Measurements from ENCODE around the gene CAMK2G. TPM values are rescaled to one million over a fixed set of nuclear protein-coding genes. Genes with fewer than 3 reads are reported as not detected.

CAMK2G gene
- total RNA-seq, 2 donors from 2014 or later: 52.6 to 59.6 TPM

DNA sequence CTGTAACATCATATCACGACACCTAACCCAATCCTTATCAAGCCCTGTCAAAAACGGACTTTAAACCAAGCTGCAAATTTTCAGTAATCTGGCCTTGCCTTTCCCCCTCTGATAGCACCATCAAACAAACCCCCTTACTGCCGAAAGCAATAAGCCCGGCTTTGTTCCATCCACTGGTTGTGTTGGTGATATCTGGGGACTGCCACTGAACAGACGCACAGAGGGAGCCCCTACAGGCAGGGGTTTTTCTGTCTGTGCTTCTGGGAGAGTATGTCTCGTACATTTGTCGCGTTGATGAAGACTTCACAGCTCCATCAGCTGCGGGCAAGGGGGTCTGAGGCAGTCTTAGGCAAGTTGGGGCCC lies 36.0 kb upstream of the CAMK2G start:
- no peak overlapping the region for H3K27ac Mint-ChIP-seq
- DNase-seq: no peak
- peaks cover 23% of the 10 kb centered on the region for H3K4me1 Mint-ChIP-seq
- H3K27me3 Mint-ChIP-seq: peaks cover 23% of the 10 kb centered on the region
- peak; percentile 23 for ATAC-seq
- H3K36me3 Mint-ChIP-seq (ENCODE audit: low read depth): peaks cover 2% of the 10 kb centered on the region
- H3K9me3 ChIP-seq (ENCODE audit: control insufficient read depth, low read length, poor library complexity, severe bottlenecking): no peaks in the 10 kb centered on the region
- peak overlapping the region; percentile 87 for H3K4me3 Mint-ChIP-seq

DNA sequence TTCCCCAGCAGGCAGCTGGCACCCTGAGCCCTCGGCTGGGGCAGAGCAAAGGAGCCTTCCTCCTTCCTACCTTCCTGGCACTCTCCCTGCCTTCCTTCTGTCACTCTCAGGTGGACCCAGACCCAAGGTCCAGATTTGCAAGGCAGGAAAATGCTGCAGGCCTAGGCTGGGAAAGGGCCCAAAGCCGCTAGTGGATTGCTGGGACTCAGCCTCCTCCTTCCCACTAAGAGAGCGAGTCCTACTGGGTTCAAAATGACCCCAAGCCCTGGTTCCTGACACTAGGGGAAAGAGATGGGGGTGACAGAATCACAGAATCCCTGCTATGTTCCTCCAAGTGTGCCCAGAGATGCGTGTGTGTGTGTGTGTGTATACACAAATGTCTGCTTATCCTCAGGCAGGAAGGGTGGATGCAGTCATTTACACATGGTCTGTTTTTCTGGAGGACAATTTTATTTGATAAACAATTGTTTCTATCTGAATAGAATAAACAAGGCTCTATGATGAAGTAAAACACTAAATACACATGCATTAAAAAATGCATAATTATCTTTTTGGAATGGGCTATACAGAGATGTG lies 35.3 kb upstream of the CAMK2G start:
- H3K4me1 Mint-ChIP-seq: peaks cover 20% of the 10 kb centered on the region
- H3K27ac Mint-ChIP-seq: no peak overlapping the region
- H3K9me3 ChIP-seq (ENCODE audit: control insufficient read depth, low read length, poor library complexity, severe bottlenecking): no peaks in the 10 kb centered on the region
- H3K4me3 Mint-ChIP-seq: no peak overlapping the region
- DNase-seq (no peak), ATAC-seq (no peak)
- H3K36me3 Mint-ChIP-seq (ENCODE audit: low read depth): peaks cover 2% of the 10 kb centered on the region
- H3K27me3 Mint-ChIP-seq: peaks cover 24% of the 10 kb centered on the region

DNA sequence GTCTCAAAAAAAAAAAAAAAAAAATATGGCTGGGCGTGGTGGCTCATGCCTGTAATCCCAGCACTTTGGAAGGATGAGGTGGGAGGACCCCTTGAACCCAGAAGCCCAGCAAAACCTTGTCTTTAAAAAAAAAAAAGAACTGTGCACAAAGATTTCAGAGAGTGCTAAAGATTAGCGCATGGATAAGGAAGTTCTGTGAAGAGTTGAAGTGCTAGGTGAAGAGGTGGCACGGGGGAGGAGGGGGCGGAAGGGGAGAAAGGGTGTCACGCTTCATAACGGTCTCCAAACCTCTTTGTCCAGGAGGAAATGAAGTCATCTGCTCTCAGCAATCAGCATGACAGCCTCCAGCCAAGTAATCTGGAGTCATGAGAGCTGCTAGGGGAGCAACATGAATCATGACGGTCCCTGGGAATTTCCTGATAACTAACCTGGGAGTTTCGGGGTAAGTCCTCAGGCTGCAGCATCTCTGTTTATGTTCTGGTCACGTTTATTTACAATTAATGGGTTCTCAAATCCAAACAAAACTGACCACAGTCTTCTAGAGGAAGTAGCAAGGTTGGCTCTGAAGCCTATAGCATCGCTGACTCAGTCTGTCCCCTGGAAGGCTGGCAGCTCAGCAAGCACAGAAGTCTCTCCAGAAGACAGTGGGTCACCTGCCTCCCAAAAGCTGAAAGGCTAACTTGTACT lies 34.6 kb upstream of the CAMK2G start:
- Mint-ChIP-seq H3K4me3 (peak overlapping the region; percentile 43), H3K27me3 (peaks cover 29% of the 10 kb centered on the region), H3K36me3 (ENCODE audit: low read depth) (peaks cover 2% of the 10 kb centered on the region), H3K27ac (no peak overlapping the region), H3K4me1 (peaks cover 19% of the 10 kb centered on the region)
- no peaks in the 10 kb centered on the region for H3K9me3 ChIP-seq (ENCODE audit: control insufficient read depth, low read length, poor library complexity, severe bottlenecking)
- peak; percentile 47 for ATAC-seq
- no peak for DNase-seq

DNA sequence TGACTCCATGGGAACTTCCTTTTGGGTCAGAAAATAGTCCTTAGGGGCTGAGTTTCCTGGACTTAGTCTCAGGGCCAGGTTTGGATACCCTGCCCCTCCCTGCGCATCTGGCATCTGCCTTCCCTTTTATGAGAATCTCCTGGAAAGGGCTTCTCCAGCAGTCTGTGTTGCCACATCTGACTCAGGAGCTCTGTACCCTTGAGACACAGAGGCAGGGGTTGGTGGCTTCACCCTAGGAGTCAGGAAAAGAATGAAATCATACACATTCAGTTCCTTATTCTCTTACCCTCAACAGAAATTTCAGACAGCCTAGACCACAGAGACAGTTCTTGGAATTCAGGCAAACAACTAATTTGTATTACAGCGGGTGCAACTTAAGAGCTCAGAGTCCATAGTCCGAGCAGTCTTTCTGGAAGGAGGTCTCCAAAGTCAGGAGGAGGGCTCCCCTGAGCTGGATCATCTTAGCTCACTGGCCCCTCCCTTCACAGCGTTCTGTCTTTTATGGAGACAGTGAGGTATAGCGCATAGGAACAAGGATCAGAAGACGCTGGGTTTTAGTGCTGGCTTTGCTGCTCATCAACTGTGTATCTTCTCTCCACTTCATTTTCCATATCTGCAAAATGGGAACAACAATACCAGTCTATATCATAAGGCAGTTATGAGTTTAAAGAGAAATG lies 33.6 kb upstream of the CAMK2G start:
- DNase-seq (no peak), ATAC-seq (no peak)
- Mint-ChIP-seq H3K27ac (peak overlapping the region; percentile 45), H3K4me1 (peaks cover 19% of the 10 kb centered on the region), H3K4me3 (no peak overlapping the region), H3K27me3 (peaks cover 29% of the 10 kb centered on the region), H3K36me3 (ENCODE audit: low read depth) (peaks cover 2% of the 10 kb centered on the region)
- H3K9me3 ChIP-seq (ENCODE audit: control insufficient read depth, low read length, poor library complexity, severe bottlenecking): no peaks in the 10 kb centered on the region

DNA sequence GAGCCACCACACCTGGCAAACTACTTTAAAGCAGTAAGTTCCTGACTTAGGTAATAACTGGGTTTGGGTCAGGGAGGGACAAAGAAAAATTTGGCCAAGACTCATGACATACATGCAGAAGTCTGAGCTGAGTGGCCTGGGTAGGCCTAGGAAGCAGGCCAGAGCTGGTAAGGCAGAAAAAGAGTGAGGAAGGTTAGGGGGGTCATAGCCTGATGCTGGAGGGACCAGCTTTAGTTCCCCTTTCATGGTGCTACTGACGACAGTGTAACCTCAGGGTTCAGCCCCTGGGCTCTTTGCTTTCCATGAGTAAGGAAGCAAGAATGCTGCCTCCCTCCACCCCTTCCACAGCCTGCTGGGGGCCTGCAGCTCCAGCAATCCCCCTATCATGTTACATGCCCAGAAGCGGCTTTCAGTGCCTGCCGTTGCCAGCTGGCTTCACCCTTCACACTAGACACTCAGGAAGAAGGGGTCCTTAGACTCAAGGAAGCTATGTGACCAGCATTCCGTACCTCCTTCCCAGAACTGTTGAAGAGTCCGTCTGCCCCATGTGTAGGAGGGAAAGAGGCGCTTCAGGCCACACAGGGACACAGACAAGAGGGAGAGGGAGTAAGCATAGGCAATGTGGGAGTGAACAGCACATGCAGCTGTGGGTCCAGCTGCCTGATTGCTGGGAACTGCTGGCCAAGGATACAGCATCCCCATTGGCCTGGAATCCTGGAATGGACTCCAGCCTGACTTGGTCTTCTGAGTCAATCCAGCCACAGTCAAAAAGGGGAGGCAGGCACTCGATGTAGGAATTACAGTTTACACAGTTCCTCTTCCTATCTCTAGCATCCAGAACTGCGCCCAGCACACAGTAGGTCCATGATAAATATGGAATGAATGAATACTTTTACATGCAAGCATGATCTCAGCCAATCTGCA lies 32.4 kb upstream of the CAMK2G start:
- H3K9me3 ChIP-seq (ENCODE audit: control insufficient read depth, low read length, poor library complexity, severe bottlenecking): no peaks in the 10 kb centered on the region
- Mint-ChIP-seq H3K27me3 (peaks cover 29% of the 10 kb centered on the region), H3K4me3 (no peak overlapping the region), H3K27ac (no peak overlapping the region), H3K36me3 (ENCODE audit: low read depth) (peaks cover 2% of the 10 kb centered on the region), H3K4me1 (peaks cover 17% of the 10 kb centered on the region)
- DNase-seq: no peak
- ATAC-seq: no peak

DNA sequence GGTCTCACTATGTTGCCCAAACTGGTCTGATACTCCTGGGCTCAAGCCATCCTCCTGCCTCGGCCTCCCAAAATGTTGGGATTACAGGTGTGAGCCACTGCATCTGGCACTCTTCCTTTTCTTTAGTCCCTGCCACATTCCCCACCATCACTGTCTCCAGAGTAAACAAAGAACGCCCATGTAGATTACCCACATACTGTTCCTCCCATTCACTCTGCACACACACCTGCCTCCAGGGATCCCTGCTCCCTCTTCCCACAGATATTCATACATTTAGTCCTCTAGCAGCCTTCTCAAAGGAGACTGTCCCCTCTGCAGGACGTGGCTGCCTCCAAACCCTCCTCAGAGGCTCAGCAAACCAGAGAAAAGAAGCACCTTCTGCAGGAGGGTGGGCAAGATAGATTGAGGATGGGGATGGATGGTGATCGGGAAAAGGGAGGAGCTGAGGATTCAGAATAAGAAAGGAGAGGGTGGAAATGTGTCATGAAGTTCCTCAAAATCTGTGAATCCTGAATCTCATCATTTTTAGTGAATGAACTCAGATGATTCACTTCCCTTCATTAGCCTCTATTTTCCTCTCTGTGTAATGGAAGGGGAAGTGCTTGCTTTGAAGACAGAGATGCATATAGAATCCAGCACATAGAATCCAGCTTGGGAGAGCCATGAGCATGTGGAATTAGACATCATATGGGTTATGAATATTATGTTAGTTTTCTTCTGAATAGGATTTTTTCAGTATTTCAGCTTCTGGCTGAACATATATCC lies 31.1 kb upstream of the CAMK2G start:
- no peak for DNase-seq
- H3K27me3 Mint-ChIP-seq: peaks cover 21% of the 10 kb centered on the region
- ATAC-seq: no peak

DNA sequence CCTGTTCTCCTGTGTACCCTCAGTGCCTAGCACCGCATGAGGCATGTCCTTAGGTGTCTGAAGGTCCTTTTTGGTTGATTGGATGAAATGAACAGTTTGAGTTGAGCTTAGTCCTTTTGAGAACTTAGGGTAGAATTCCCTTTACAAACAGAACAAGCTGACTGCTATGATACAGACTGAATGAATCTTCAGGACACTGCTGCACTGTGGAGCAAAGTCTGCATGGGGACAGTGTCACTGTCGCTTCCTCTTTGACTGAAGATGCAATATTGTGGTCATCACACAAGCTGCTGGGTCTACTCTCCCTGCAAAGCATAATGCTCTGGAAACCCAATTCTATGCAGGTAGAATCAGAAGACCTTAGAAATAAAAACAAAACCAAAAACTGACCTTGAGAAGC lies 28.0 kb upstream of the CAMK2G start:
- DNase-seq: no peak
- H3K36me3 Mint-ChIP-seq (ENCODE audit: low read depth): no peaks in the 10 kb centered on the region
- H3K4me3 Mint-ChIP-seq: no peak overlapping the region
- H3K9me3 ChIP-seq (ENCODE audit: control insufficient read depth, low read length, poor library complexity, severe bottlenecking): no peaks in the 10 kb centered on the region
- H3K4me1 Mint-ChIP-seq: peaks cover 5% of the 10 kb centered on the region
- no peak overlapping the region for H3K27ac Mint-ChIP-seq
- ATAC-seq: no peak
- peaks cover 16% of the 10 kb centered on the region for H3K27me3 Mint-ChIP-seq

More for the DNA sequence above, 31.1 kb upstream of the CAMK2G start:
- Mint-ChIP-seq H3K4me3 (no peak overlapping the region), H3K36me3 (ENCODE audit: low read depth) (no peaks in the 10 kb centered on the region), H3K4me1 (peaks cover 11% of the 10 kb centered on the region), H3K27ac (no peak overlapping the region)
- no peaks in the 10 kb centered on the region for H3K9me3 ChIP-seq (ENCODE audit: control insufficient read depth, low read length, poor library complexity, severe bottlenecking)

DNA sequence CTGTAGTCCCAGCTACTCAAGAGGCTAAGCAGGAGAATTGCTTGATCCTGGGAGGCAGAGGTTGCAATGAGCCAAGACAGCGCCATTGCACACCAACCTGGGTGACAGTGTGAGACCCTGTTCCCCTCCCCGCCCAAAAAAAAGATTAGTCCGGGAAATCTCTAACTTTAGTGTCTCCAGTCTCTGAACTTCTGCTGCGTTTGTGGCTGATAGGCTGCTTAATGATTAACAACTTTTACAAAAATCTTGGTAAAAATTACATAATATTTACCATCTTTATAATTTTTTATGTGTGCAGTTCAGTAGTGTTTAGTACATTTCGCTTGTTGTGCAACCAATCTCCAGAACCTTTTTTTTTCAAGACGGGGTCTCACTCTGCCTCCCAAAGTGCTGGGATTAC lies 26.9 kb upstream of the CAMK2G start:
- Mint-ChIP-seq H3K27me3 (peaks cover 16% of the 10 kb centered on the region), H3K36me3 (ENCODE audit: low read depth) (no peaks in the 10 kb centered on the region), H3K27ac (no peak overlapping the region), H3K4me1 (peaks cover 5% of the 10 kb centered on the region), H3K4me3 (no peak overlapping the region)
- DNase-seq: no peak
- no peaks in the 10 kb centered on the region for H3K9me3 ChIP-seq (ENCODE audit: control insufficient read depth, low read length, poor library complexity, severe bottlenecking)
- ATAC-seq: no peak

DNA sequence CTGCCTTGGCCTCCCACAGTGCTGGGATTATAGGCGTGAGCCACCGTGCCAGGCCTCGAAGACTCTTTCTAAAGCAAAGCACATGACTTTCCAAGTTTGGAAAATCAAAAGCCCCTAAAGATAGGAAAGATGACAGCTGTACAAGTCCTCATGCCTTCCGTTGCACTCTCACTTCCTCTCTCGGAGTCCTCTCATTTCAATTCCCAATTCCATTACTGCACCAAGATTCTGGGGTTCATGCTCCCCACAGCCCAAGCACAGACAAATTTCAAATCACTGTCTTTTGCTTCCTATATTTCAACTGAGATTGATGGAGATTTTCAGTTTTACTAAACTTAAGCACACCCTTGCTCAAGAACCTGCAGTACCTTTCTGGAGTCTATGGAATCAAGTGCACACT lies 25.7 kb upstream of the CAMK2G start:
- ATAC-seq (no peak), DNase-seq (no peak)
- Mint-ChIP-seq H3K4me3 (no peak overlapping the region), H3K27me3 (peaks cover 10% of the 10 kb centered on the region), H3K36me3 (ENCODE audit: low read depth) (no peaks in the 10 kb centered on the region), H3K27ac (no peak overlapping the region), H3K4me1 (peaks cover 2% of the 10 kb centered on the region)
- no peaks in the 10 kb centered on the region for H3K9me3 ChIP-seq (ENCODE audit: control insufficient read depth, low read length, poor library complexity, severe bottlenecking)

DNA sequence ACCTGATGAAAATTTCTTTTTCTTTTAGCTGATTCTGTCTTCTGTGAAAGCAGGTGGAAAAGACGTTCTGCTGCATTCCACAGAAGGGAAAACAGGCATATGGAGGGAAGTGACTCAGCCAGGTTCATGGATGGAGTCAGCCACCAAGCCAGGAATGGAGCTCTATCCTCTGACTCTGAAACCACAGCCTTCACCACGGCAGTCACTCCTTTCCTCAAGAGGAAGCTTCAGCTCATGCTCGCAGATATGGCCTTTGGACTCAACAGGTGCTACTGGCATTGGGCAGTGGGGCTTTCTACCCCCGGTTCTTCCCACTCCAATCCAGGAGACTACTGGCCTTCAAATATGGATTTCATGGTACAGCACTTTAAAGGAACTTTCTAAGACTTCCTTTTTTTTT lies 25.1 kb upstream of the CAMK2G start:
- peaks cover 10% of the 10 kb centered on the region for H3K27me3 Mint-ChIP-seq
- peaks cover 2% of the 10 kb centered on the region for H3K4me1 Mint-ChIP-seq
- no peak for ATAC-seq
- no peak overlapping the region for H3K27ac Mint-ChIP-seq
- DNase-seq: no peak
- no peaks in the 10 kb centered on the region for H3K9me3 ChIP-seq (ENCODE audit: control insufficient read depth, low read length, poor library complexity, severe bottlenecking)
- H3K36me3 Mint-ChIP-seq (ENCODE audit: low read depth): no peaks in the 10 kb centered on the region
- no peak overlapping the region for H3K4me3 Mint-ChIP-seq

DNA sequence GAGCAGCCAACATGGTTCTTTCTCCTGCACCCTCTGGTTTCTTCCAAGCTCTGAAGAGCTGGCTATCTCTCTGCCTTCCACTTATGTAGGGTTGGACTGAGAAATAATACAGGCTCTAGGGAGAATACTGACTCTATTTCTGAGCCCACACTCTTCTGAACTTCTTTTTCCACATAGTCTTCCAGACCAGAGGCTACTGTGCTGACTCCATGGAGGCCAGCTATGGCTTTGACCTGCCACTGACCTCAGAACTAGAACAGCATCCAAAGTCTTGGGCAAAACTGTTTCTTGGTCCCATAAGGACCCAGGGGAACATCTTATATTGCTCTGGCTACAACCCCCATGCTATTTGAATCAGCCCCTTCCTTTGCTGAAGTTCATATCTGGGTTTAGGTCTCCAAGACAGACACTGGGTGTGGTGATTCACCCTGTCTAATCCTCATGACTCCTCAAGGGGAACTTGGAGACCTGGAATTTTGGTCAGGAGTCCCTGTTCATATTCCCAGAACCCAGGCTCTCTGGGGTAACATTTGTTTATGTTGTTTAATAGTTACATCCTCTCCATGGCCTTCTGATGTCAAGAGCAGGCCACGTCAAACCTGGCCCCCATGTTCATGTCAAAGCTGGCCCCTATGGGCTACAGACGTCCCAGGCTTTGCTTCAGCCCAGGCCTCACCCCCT lies 24.5 kb upstream of the CAMK2G start:
- Mint-ChIP-seq H3K4me3 (no peak overlapping the region), H3K36me3 (ENCODE audit: low read depth) (no peaks in the 10 kb centered on the region), H3K4me1 (peaks cover 2% of the 10 kb centered on the region), H3K27ac (no peak overlapping the region), H3K27me3 (peaks cover 5% of the 10 kb centered on the region)
- H3K9me3 ChIP-seq (ENCODE audit: control insufficient read depth, low read length, poor library complexity, severe bottlenecking): no peaks in the 10 kb centered on the region
- DNase-seq (no peak), ATAC-seq (no peak)

DNA sequence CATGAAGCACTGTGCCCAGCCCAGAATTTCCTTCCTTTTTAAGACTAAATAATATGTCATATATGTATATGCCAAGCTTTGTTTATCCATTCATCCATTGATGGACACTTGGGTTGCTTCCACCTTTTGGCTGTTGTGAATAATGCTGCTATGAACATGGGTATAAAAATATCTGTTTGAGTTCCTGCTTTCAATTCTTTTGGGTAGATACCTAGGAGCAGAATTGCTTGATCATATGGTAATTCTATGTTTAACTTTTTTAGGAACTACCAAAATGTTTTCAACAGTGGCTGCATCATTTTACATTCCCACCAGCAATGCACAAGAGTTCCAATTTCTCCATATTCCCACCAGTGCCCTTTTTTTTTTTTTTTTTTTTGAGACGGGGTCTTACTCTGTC lies 23.3 kb upstream of the CAMK2G start:
- Mint-ChIP-seq H3K4me3 (no peak overlapping the region), H3K36me3 (ENCODE audit: low read depth) (no peaks in the 10 kb centered on the region), H3K4me1 (peaks cover 2% of the 10 kb centered on the region), H3K27me3 (peaks cover 14% of the 10 kb centered on the region), H3K27ac (no peak overlapping the region)
- ATAC-seq (no peak), DNase-seq (no peak)
- H3K9me3 ChIP-seq (ENCODE audit: control insufficient read depth, low read length, poor library complexity, severe bottlenecking): no peaks in the 10 kb centered on the region

All from T-helper 17 cell (primary cell).